ENCODE data around the gene LBX2.

- TF ChIP-seq CTCF (IDR thresholded peaks at IDR 0.05) = no peak
- no peak for TF ChIP-seq POLR2A (IDR thresholded peaks at IDR 0.05)
These were observed 46.6 kb upstream of the LBX2 start for GRCh38 chr2:74546004-74546403.

Data from thyroid gland (tissue), 4 donors.